ENCODE data around the gene TMEM132D. TPM values are rescaled to one million over a fixed set of nuclear protein-coding genes. Genes with fewer than 3 reads are reported as not detected.

The TMEM132D gene
- total and polyA plus RNA-seq, 2 of the 8 experiments (the other 6 are each of a cell fraction or from before 2014, with no cell fraction given), result 3.5 to 10.1 TPM

- H3K4ac ChIP-seq (replicated peaks; ENCODE audit: insufficient read length, low read depth, low read length), result no peak overlapping the region
- H3K4me3 ChIP-seq (ENCODE audit: extremely low read depth in 1 of 4, insufficient read depth in 2 of 4, low read depth in 3 of 4, low read length in 4 of 4), result no peak overlapping the region
- H3K23me2 ChIP-seq (ENCODE audit: low read depth, low read length), result no peaks in the 10 kb centered on the region
- no peak overlapping the region for H4K91ac ChIP-seq (replicated peaks; ENCODE audit: insufficient read length, low read length)
- TF ChIP-seq YY1 (IDR thresholded peaks at IDR 0.05; ENCODE audit: low read depth, low read length) (no peak), HDAC6 (IDR thresholded peaks at IDR 0.05; ENCODE audit: low read depth, low read length) (no peak), TAF7 (optimal IDR thresholded peaks at IDR 0.05; ENCODE audit: borderline replicate concordance, low read depth, low read length) (no peak), POU5F1 (IDR thresholded peaks at IDR 0.05; ENCODE audit: low read depth, low read length) (no peak), SP4 (IDR thresholded peaks at IDR 0.05; ENCODE audit: low read length) (no peak), ATF3 (IDR thresholded peaks at IDR 0.05; ENCODE audit: insufficient read depth, low read depth, low read length) (no peak), GTF2F1 (IDR thresholded peaks at IDR 0.05; ENCODE audit: borderline replicate concordance, low read depth, low read length) (no peak), EP300 (IDR thresholded peaks at IDR 0.05; ENCODE audit: borderline replicate concordance in 1 of 2, low read depth in 2 of 2, low read length in 2 of 2) (no peak)
- FAIRE-seq (no peak), DNase-seq (ENCODE audit: low read depth in 1 of 2, low spot score in 2 of 2) (no peak)
- WGBS, 2 experiments (ENCODE audit: extremely low coverage in 1 of 2, insufficient coverage in 1 of 2, insufficient read length in 1 of 2, insufficient replicate concordance in 2 of 2, low coverage in 1 of 2, low lambda C conversion rate in 2 of 2, missing lambda C conversion rate in 1 of 2), result 77% methylated on average over 5 of the region's 5 CpGs; no CpG with 5 or more reads in 1 of the 2 experiments
- peaks cover 12 to 16% of the 10 kb centered on the region in 2 experiments; a peak in 3 of 4 replicates for H3K9me3 ChIP-seq (ENCODE audit: insufficient read depth in 2 of 2, low read depth in 1 of 2, low read length in 1 of 2)
- H3K79me1 ChIP-seq (ENCODE audit: low read depth, low read length), result no peaks in the 10 kb centered on the region
- H2BK120ac ChIP-seq (replicated peaks; ENCODE audit: low read depth, low read length), result no peak overlapping the region
- H4K20me1 ChIP-seq (replicated peaks in 1 of 2; ENCODE audit: control insufficient read depth in 1 of 2, insufficient read depth in 2 of 2, low read length in 2 of 2), result no peaks in the 10 kb centered on the region
- H2AFZ ChIP-seq (ENCODE audit: low read length), result no peak overlapping the region
- 0 out of 2 replicates have a peak overlapping the region, but pooled peaks have one; percentile 74 for H2BK15ac ChIP-seq (ENCODE audit: low read length)
- H3K9ac ChIP-seq (replicated peaks in 1 of 4; ENCODE audit: extremely low read depth in 1 of 4, low read depth in 3 of 4, low read length in 3 of 4), result no peak overlapping the region
- H4K8ac ChIP-seq (ENCODE audit: extremely low read depth, insufficient read depth, low read length), result no peak overlapping the region
- H3K14ac ChIP-seq (ENCODE audit: insufficient read length), result no peak overlapping the region
- no peak overlapping the region for H2AK5ac ChIP-seq (ENCODE audit: low read depth, low read length)
- ChIA-PET POLR2A (ENCODE audit: partially characterized antibody) (no interaction called here), CTCF (ENCODE audit: partially characterized antibody) (no interaction called here)
- no peak overlapping the region for H2BK5ac ChIP-seq (ENCODE audit: low read depth, low read length)
- no peak overlapping the region; the same call in 1 of the 2 replicates for H2BK12ac ChIP-seq (ENCODE audit: low read depth, low read length)
- H3K4me2 ChIP-seq (ENCODE audit: insufficient read depth in 1 of 2, low read depth in 2 of 2, low read length in 2 of 2), result no peak overlapping the region
- H3K79me2 ChIP-seq (ENCODE audit: control insufficient read depth in 1 of 2, insufficient read depth in 2 of 2, low read length in 2 of 2), result no peaks in the 10 kb centered on the region
- H3K4me1 ChIP-seq (replicated peaks in 1 of 4; ENCODE audit: control insufficient read depth in 3 of 4, insufficient read depth in 4 of 4, low read length in 3 of 4), result peaks cover 2 to 5% (median 4%) of the 10 kb centered on the region in 4 experiments
- H3K56ac ChIP-seq (replicated peaks; ENCODE audit: insufficient read length, low read depth, low read length), result no peak overlapping the region
- no peak overlapping the region for H3K18ac ChIP-seq (ENCODE audit: extremely low read depth, low read length)
- H3K27me3 ChIP-seq (replicated peaks in 1 of 4; ENCODE audit: control insufficient read depth in 3 of 4, extremely low read depth in 1 of 4, insufficient read depth in 3 of 4, low read length in 3 of 4), result no peaks in the 10 kb centered on the region
- no peak overlapping the region for H3K27ac ChIP-seq (ENCODE audit: low read depth, low read length)
- peaks cover 0 to 12% (median 0%) of the 10 kb centered on the region in 4 experiments; a peak in 2 of 8 replicates for H3K36me3 ChIP-seq (ENCODE audit: control insufficient read depth in 2 of 4, insufficient read depth in 4 of 4, low read length in 3 of 4)
- H3K23ac ChIP-seq (ENCODE audit: insufficient read length), result no peak overlapping the region
- no peak overlapping the region for H2BK20ac ChIP-seq (ENCODE audit: low read length)
- no peak overlapping the region for H4K5ac ChIP-seq (ENCODE audit: insufficient read length, low read depth, low read length)
These were observed 138.1 kb downstream of the TMEM132D start for GRCh38 chr12:129765719-129766118.

Data from H1 (cell line).